Nephron progenitor cell (in vitro differentiated cells): ENCODE measurements around the gene KCNAB2.

Experiments used
- DNase-seq: peaks from one replicate; pipeline ENCODE4 v3.0.0; 2021
- H3K27ac Mint-ChIP-seq: 2 replicates; pipeline ENCODE4 v1.8.0; 2021; ENCODE audit warnings: mild to moderate bottlenecking, moderate library complexity, mixed read lengths
- H3K27me3 Mint-ChIP-seq: 2 replicates; pipeline ENCODE4 v1.8.0; 2021; ENCODE audit warnings: mild to moderate bottlenecking, low read depth, mixed read lengths; ENCODE audit not compliant: poor library complexity
- H3K36me3 Mint-ChIP-seq: 2 replicates; pipeline ENCODE4 v1.8.0; 2021; ENCODE audit warnings: low read depth, mixed read lengths
- H3K4me1 Mint-ChIP-seq: 2 replicates; pipeline ENCODE4 v1.8.0; 2021; ENCODE audit warnings: mixed read lengths
- H3K4me3 Mint-ChIP-seq: 2 replicates; pipeline ENCODE4 v1.8.0; 2021; ENCODE audit warnings: mild to moderate bottlenecking, moderate library complexity, mixed read lengths
- H3K9me3 Mint-ChIP-seq: 2 replicates; pipeline ENCODE4 v1.8.0; 2021; ENCODE audit warnings: mild to moderate bottlenecking, moderate library complexity, mixed read lengths
- TF ChIP-seq, protein P1 (sequence below): fragments of 200-600 bp; sonication (generic); IDR thresholded peaks from 2 replicates; pipeline ENCODE4 v1.5.0; 2021; ENCODE audit warnings: antibody characterized with exemption

KCNAB2 gene

DNA sequence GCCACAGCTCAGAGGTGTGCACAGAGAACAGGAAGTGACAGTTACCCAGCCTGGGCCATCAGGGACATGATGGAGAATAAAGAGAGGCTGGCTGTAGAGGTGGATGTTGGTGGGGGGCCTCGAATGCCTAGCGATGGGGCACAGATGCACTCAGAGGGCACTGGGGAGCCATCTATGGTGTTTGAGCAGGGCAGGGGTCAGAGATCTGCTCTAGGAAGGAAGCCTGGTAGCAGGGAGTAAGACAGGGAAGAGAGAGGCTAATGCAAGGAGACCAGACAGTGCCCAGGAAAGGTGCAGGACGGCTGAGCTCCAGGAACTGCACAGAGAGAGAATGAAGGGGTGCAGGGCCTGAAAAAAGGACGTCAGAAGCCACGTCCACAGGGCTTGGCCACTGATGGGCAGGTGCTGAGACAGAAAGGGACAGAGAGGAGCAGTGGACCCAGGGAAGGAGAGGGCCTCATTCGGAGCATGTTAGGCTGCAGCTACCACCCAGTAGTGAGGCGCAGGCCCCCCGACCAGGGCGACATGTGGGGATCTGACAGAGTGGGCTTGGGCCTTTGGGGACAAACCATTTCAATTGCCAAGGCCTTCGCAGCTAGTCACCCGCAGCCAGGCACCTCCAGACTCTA lies 1.1 kb upstream of the KCNAB2 start:
- no peak for DNase-seq
- TF ChIP-seq, protein P1, sequence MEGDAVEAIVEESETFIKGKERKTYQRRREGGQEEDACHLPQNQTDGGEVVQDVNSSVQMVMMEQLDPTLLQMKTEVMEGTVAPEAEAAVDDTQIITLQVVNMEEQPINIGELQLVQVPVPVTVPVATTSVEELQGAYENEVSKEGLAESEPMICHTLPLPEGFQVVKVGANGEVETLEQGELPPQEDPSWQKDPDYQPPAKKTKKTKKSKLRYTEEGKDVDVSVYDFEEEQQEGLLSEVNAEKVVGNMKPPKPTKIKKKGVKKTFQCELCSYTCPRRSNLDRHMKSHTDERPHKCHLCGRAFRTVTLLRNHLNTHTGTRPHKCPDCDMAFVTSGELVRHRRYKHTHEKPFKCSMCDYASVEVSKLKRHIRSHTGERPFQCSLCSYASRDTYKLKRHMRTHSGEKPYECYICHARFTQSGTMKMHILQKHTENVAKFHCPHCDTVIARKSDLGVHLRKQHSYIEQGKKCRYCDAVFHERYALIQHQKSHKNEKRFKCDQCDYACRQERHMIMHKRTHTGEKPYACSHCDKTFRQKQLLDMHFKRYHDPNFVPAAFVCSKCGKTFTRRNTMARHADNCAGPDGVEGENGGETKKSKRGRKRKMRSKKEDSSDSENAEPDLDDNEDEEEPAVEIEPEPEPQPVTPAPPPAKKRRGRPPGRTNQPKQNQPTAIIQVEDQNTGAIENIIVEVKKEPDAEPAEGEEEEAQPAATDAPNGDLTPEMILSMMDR: no peak
- Mint-ChIP-seq H3K27me3 (peaks cover 42% of the 10 kb centered on the region), H3K36me3 (no peaks in the 10 kb centered on the region), H3K4me1 (peaks cover 32% of the 10 kb centered on the region), H3K27ac (no peak overlapping the region), H3K9me3 (no peaks in the 10 kb centered on the region), H3K4me3 (no peak overlapping the region)

DNA sequence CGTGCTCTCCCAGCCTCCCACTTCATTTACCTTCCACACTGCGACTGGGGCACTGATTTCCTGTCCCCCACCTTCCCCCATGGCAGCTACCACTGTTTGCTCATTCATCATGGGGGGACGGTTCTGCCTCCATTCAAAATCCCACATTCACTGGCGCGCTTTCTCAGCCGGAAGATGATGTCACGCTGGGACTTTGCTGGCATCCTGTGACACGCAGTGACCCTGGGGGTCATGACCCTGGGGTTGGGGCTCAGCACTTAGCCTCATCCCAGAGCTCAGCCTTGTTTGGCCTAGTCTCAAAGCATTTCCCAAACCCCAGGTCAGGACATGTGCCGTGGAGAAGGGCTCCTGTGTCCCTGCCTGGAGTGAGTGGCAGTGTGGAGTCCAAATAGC lies 582 bp upstream of the KCNAB2 start:
- H3K27ac Mint-ChIP-seq: no peak overlapping the region
- H3K4me1 Mint-ChIP-seq: peaks cover 31% of the 10 kb centered on the region
- no peak overlapping the region for H3K4me3 Mint-ChIP-seq
- peaks cover 42% of the 10 kb centered on the region for H3K27me3 Mint-ChIP-seq
- TF ChIP-seq, protein P1: no peak
- no peaks in the 10 kb centered on the region for H3K9me3 Mint-ChIP-seq
- no peaks in the 10 kb centered on the region for H3K36me3 Mint-ChIP-seq
- DNase-seq: peak; percentile 37

DNA sequence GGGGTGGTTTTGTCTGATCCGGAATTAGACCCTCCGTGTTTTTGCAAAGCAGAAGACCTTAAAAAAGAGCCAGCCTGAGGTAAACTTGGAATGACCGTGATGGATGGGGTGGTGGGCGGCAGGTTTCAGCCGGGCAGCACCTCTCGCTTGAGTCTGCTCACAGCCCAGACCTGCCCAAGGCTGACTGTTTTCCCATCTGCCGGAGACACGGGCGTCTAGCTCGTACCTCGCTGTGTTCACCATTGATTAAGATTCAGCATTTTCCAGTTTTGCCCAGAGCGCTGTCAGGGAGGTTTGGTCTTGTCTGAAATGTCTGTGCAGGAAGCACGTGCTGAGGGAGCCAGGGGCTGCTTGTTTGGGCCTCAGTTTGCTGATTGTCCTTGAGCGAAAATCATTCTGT lies 591 bp downstream of the KCNAB2 start:
- Mint-ChIP-seq H3K4me1 (peaks cover 31% of the 10 kb centered on the region), H3K36me3 (no peaks in the 10 kb centered on the region), H3K9me3 (no peaks in the 10 kb centered on the region), H3K27ac (no peak overlapping the region), H3K27me3 (peaks cover 44% of the 10 kb centered on the region), H3K4me3 (no peak overlapping the region)
- DNase-seq: no peak
- TF ChIP-seq, protein P1: no peak

DNA sequence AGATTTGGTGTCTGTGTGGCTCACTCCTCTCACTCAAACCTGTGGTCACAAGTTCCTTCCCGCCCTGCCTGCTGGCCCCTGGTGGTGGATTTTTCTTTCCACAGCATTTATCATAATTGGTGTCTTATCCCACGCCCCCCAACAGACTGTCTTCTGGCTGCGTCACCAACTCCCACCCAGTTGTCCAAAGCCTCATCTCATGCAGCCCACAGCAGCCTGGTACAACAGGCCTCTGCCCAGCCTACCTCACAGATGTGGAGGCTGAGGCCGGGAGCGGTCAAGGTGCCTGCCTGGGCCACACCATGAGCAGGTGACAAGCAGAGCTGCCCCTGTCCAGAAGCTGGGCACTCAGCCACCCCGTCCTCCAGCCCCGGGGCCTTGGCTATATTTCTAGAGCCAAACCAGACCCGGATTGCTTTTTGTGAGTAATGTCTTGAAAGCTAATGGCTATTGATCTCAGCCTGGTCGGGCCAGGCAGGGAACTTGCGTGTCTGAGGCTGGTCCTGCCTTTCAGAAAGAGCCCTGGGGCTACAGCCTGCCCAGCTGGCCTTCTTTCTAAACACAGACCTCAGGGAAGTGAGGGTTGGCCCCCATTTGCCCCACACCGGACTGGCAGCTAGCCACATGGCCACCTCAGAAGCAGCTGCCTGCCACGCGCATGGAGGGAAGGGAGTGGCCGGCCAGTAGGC lies 2.6 kb downstream of the KCNAB2 start:
- DNase-seq: no peak

DNA sequence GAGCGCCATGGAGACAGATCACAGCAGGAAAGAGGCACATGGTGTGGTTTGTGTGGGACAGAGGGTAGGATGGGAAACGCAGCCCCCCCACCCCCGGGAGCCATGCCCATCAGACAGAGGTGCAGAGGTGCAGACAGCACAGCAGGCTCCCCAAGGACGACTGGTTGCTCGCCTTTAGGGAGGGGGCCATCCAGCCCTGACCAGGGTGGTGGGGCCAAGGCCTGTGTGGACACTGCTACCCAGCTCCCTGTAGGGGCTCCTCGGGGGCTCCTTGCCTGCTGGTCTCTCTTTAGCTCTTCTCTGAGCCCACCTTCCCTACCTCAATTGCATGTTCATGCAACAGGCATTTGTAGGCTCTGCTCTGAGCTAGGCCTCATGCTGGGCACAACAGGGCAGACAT lies 3.7 kb downstream of the KCNAB2 start:
- no peak for DNase-seq
- peaks cover 43% of the 10 kb centered on the region for H3K27me3 Mint-ChIP-seq
- H3K4me1 Mint-ChIP-seq: peaks cover 33% of the 10 kb centered on the region
- no peaks in the 10 kb centered on the region for H3K9me3 Mint-ChIP-seq
- H3K4me3 Mint-ChIP-seq: no peak overlapping the region
- no peaks in the 10 kb centered on the region for H3K36me3 Mint-ChIP-seq
- H3K27ac Mint-ChIP-seq: no peak overlapping the region
- TF ChIP-seq, protein P1: no peak

More for the DNA sequence above, 2.6 kb downstream of the KCNAB2 start:
- H3K9me3 Mint-ChIP-seq: no peaks in the 10 kb centered on the region
- TF ChIP-seq, protein P1: no peak
- H3K27ac Mint-ChIP-seq: no peak overlapping the region
- H3K4me3 Mint-ChIP-seq: no peak overlapping the region
- H3K36me3 Mint-ChIP-seq: no peaks in the 10 kb centered on the region
- peaks cover 38% of the 10 kb centered on the region for H3K4me1 Mint-ChIP-seq
- H3K27me3 Mint-ChIP-seq: peaks cover 40% of the 10 kb centered on the region

DNA sequence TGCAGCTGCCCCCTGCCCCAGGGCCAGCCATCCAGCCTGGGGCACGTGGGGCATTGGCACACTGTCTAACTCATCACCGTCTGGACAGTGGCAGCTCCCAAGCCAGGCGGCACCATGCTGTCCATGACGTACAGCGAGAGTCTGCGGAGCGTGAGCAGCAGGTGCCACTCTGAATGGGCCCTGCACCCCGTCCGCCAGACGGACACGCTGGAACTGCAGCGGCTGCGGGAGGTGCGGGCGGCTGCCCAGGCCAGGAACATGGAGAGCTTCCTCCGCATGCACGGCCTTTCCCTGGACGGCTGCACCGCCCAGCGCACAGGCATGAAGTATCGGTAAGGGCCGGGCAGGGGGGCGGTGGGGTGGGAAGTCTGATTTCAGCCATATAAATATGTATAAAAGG lies 5.7 kb downstream of the KCNAB2 start:
- no peak overlapping the region for H3K27ac Mint-ChIP-seq
- H3K27me3 Mint-ChIP-seq: peaks cover 45% of the 10 kb centered on the region
- no peaks in the 10 kb centered on the region for H3K9me3 Mint-ChIP-seq
- no peaks in the 10 kb centered on the region for H3K36me3 Mint-ChIP-seq
- no peak overlapping the region for H3K4me3 Mint-ChIP-seq
- peaks cover 13% of the 10 kb centered on the region for H3K4me1 Mint-ChIP-seq
- TF ChIP-seq, protein P1: no peak
- no peak for DNase-seq
